SH-SY5Y (cell line): Measurements from ENCODE around the gene RHBDL2.

Experiments
- GATA2 ChIP-seq: IDR thresholded peaks from 2 replicates; pipeline ENCODE4 v1.6.1; 2011; ENCODE audit warnings: mild to moderate bottlenecking, low read depth, low read length
- GATA3 ChIP-seq: IDR thresholded peaks from 2 replicates; pipeline ENCODE4 v1.6.1; 2011; ENCODE audit warnings: low read depth, mild to moderate bottlenecking, low read length, moderate library complexity

DNA sequence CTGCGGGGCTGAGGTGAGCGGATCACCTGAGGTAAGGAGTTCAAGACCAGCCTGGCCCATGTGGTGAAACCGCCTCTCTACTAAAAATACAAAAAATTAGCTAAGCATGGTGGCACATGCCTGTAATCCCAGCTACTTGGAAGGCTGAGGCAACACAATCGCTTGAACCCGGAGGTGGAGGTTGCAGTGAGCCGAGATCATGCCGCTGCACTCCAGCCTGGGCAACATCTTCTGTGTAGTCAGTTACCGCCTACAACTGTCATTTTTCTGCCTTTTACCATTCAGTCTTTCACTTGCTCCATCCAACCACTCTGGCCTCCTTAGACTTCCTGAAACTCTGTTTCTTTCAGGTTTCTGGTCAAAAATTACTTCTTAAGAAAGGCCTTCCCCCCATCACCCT lies 70.6 kb downstream of the RHBDL2 start:
- TF ChIP-seq GATA2 (no peak), GATA3 (no peak)
